Calu3 (cell line): ENCODE measurements around the gene GZMM. TPM values are rescaled to one million over a fixed set of nuclear protein-coding genes. Genes with fewer than 3 reads are reported as not detected.

Source experiments
- BruUV-seq: library from RNA; stranded (reverse); fragments of 400-500 nt; replicated peaks from 2 replicates; lab custom pipeline; 2021; lab: Mats Ljungman, UMichigan
- CTCF ChIA-PET: fragments of 300-600 bp; sonication (Branson Sonifier 250); formaldehyde crosslinking; loops from one replicate; lab custom pipeline; 2022; ENCODE audit warnings: antibody characterized with exemption; lab: Charles Lee
- DNase-seq: peaks from one replicate; pipeline ENCODE4 v3.0.0; 2022
- H3K27ac Mint-ChIP-seq: one replicate; pipeline ENCODE4 v1.8.0; 2022; ENCODE audit warnings: mixed read lengths; ENCODE audit not compliant: unreplicated experiment
- H3K27me3 Mint-ChIP-seq: one replicate; pipeline ENCODE4 v1.8.0; 2022; ENCODE audit warnings: mixed read lengths; ENCODE audit not compliant: unreplicated experiment
- H3K36me3 Mint-ChIP-seq: one replicate; pipeline ENCODE4 v1.8.0; 2022; ENCODE audit warnings: mild to moderate bottlenecking, moderate library complexity, mixed read lengths; ENCODE audit not compliant: insufficient read depth, unreplicated experiment
- H3K4me1 Mint-ChIP-seq: one replicate; pipeline ENCODE4 v1.8.0; 2022; ENCODE audit warnings: mild to moderate bottlenecking, low read depth, mixed read lengths; ENCODE audit not compliant: unreplicated experiment
- H3K4me3 Mint-ChIP-seq: one replicate; pipeline ENCODE4 v1.8.0; 2022; ENCODE audit warnings: mild to moderate bottlenecking, low read depth, moderate library complexity, mixed read lengths; ENCODE audit not compliant: unreplicated experiment
- H3K9me3 Mint-ChIP-seq: one replicate; pipeline ENCODE4 v1.8.0; 2022; ENCODE audit warnings: low read depth, mixed read lengths; ENCODE audit not compliant: unreplicated experiment
- intact Hi-C: fragments of 100-400 bp; cut with micrococcal nuclease; formaldehyde crosslinking; loops from one replicate; pipeline ENCODE4 v1.10.0; 2022; ENCODE audit not compliant: unreplicated experiment
- total RNA-seq: library from RNA; stranded (reverse); gene quantifications from 2 replicates; pipeline ENCODE4 v1.2.3, GENCODE V29; 2022
- TF ChIP-seq, protein P1 (sequence below): fragments of 200-600 bp; IDR thresholded peaks from one replicate; pipeline ENCODE4 v1.8.0; 2022; ENCODE audit warnings: antibody characterized with exemption; ENCODE audit not compliant: unreplicated experiment

GZMM gene
- total RNA-seq, 1 experiment from 2014 or later = not detected

DNA sequence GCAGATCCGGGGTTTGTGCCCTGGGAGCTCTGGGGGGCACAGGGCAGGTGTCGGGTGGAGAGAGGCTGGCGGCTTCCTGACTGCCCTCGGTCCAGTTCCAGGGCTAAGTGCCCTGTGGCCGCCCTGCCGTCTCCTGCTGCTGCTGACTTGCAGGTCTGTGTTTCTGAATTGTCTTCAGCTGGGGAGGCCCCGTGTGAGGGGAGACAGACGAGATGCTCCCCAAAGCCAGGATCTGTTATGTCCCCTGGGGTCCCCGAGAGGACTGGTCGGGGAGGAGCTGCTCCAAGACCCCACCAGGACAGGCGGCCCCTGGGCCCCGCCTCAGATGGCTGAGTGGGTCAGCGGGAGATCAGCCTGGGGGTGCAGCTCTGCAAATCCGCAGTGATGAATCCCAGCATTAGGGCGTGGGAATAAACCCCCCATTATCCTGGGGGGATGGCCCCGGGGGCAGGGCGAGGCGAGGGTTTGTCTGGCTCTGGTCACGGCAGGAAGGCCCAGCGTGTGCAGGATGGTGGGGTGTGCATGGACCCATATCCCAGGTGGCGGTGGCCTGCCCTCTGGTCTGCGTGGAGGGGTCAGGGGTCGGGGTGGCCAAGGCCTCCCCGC is 50.5 kb downstream of the GZMM start:
- H3K9me3 Mint-ChIP-seq = no peaks in the 10 kb centered on the region
- H3K27me3 Mint-ChIP-seq = peaks cover 60% of the 10 kb centered on the region
- no peak for DNase-seq
- intact Hi-C loops = no loop called here
- no peak overlapping the region for H3K4me3 Mint-ChIP-seq
- TF ChIP-seq, protein P1, sequence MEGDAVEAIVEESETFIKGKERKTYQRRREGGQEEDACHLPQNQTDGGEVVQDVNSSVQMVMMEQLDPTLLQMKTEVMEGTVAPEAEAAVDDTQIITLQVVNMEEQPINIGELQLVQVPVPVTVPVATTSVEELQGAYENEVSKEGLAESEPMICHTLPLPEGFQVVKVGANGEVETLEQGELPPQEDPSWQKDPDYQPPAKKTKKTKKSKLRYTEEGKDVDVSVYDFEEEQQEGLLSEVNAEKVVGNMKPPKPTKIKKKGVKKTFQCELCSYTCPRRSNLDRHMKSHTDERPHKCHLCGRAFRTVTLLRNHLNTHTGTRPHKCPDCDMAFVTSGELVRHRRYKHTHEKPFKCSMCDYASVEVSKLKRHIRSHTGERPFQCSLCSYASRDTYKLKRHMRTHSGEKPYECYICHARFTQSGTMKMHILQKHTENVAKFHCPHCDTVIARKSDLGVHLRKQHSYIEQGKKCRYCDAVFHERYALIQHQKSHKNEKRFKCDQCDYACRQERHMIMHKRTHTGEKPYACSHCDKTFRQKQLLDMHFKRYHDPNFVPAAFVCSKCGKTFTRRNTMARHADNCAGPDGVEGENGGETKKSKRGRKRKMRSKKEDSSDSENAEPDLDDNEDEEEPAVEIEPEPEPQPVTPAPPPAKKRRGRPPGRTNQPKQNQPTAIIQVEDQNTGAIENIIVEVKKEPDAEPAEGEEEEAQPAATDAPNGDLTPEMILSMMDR = no peak
- no TSS peak for BruUV-seq
- H3K36me3 Mint-ChIP-seq = peaks cover 8% of the 10 kb centered on the region
- no peak overlapping the region for H3K27ac Mint-ChIP-seq
- no peaks in the 10 kb centered on the region for H3K4me1 Mint-ChIP-seq
- CTCF ChIA-PET = no interaction called here

DNA sequence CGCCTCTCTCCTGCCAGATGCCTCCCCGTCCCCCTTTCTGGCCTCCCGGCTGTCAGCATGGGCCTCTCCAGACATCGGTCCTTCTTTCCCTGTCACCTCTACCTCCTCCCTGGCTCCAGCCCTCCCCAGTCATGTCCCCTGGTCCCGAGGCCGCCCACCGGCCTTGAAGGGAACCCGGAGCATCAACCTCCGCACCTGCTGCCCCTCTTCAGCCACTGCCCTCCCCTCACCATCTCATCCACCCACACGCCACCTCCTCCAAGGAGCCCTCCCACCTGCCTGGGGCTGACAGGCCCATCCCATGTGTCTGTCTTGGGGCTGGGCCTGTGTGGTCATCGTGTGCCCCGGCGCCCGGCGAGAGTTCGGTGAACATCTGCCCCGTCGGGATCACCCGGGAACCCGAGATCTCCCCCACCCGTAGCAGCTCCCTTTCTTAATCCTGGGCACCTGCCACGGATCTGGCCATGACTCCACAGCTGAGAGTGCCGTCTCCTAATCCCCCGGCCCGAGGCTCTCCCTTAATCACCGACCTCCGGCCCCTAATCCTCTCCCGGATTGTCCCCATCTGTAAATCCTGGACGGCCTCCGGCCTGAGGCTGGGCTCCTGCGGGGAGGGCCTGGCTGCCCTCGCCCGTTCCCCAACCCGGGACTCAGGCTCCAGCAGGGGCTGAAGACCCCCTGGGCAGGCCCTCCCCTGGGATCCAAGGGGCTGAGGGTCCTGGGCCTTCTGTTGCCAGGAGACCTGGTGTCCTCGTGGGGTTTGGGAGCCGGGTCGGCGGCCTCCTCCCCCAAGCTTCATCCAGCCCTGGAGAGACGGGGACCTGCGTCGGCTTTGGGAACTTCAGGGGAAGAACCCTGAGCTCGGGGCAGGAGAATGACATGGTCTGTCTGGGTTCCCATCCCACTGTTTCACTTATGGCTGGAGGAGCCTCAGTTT is 51.7 kb downstream of the GZMM start:
- intact Hi-C loops = no loop called here
- Mint-ChIP-seq H3K9me3 (no peaks in the 10 kb centered on the region), H3K27ac (no peak overlapping the region), H3K36me3 (peaks cover 8% of the 10 kb centered on the region), H3K4me1 (no peaks in the 10 kb centered on the region), H3K4me3 (no peak overlapping the region), H3K27me3 (peaks cover 60% of the 10 kb centered on the region)
- TF ChIP-seq, protein P1 = no peak
- CTCF ChIA-PET = no interaction called here
- DNase-seq = no peak
- no TSS peak for BruUV-seq

DNA sequence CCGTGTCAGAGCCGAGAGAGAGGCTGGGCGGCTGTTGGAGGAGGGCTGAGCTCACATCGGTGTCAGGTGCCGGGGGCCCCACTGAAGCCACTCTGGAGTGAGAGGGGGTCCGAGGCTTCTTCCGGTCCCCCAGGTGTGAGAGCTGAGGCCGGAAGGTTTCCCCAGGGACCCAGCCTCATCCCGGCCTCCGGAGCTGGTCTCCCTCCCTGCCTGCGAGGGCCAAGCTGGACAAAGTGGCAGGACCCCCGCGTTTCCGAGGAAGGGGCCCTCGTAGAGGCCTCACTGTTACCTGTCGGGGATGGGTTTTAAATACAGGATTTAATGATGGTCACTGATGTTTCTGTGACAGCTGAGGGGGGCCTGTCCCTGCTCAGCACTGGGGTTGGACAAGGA is 52.4 kb downstream of the GZMM start:
- H3K36me3 Mint-ChIP-seq = peaks cover 8% of the 10 kb centered on the region
- H3K27ac Mint-ChIP-seq = no peak overlapping the region
- H3K4me3 Mint-ChIP-seq = no peak overlapping the region
- DNase-seq = no peak
- CTCF ChIA-PET = no interaction called here
- BruUV-seq = no TSS peak
- H3K4me1 Mint-ChIP-seq = no peaks in the 10 kb centered on the region
- H3K9me3 Mint-ChIP-seq = no peaks in the 10 kb centered on the region
- peaks cover 54% of the 10 kb centered on the region for H3K27me3 Mint-ChIP-seq
- TF ChIP-seq, protein P1 = no peak
- intact Hi-C loops = no loop called here

DNA sequence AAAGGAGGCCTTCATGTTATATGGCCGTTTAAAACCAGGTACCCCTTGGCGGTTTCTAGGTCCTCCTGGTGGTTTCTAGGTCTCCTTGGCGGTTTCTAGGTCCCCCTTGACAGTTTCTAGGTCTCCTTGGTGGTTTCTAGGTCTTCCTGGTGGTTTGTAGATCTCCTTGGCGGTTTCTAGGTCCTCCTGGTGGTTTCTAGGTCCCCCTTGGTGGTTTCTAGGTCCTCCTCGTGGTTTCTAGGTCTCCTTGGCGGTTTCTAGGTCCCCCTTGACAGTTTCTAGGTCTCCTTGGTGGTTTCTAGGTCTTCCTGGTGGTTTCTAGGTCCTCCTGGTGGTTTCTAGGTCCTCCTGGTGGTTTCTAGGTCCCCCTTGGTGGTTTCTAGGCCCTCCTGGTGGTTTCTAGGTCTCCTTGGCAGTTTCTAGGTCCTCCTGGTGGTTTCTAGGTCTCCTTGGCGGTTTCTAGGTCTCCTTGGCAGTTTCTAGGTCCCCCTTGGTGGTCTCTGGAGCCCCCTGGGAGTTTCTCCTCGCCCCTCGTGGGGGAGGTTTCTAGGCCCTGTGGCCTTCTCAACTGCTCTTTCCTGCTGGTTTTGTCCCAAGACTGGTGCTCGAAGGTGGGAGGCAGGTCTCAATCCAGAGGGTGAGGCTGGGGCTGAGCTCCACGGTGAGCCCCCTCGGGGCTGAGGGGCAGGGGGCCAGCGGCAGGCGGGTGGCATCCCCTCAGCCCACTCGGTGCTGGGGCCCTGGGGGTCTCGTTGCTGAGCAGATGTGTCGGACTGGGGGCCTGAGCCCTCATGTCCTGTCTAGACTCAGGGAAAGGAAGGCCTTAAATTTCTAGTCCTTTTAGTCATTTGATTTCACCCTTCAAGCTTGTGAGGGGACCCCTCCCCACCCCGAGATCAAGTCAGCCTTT is 53.8 kb downstream of the GZMM start:
- H3K4me3 Mint-ChIP-seq = no peak overlapping the region
- no TSS peak for BruUV-seq
- H3K27ac Mint-ChIP-seq = no peak overlapping the region
- no peaks in the 10 kb centered on the region for H3K36me3 Mint-ChIP-seq
- H3K4me1 Mint-ChIP-seq = no peaks in the 10 kb centered on the region
- TF ChIP-seq, protein P1 = no peak
- H3K27me3 Mint-ChIP-seq = peaks cover 51% of the 10 kb centered on the region
- CTCF ChIA-PET = no interaction called here
- intact Hi-C loops = no loop called here
- no peak for DNase-seq
- H3K9me3 Mint-ChIP-seq = no peaks in the 10 kb centered on the region
